ENCODE measurements around the gene OTOP1. TPM values are rescaled to one million over a fixed set of nuclear protein-coding genes. Genes with fewer than 3 reads are reported as not detected.

The OTOP1 gene
- not detected in 2 replicates for total RNA-seq

GRCh38 chr4:4226606-4227438 is at the start of gene OTOP1:
Gene OTOP1, minus strand, starts transcription at chr4:4226929. Its CDS starts 65 bp downstream, at chr4:4226864.

GRCh38 chr4:4248029-4248884 is 21.5 kb upstream of the OTOP1 start, which contains the start of gene TMEM128:
Gene TMEM128, minus strand, starts transcription at chr4:4248223. Its CDS starts 21 bp downstream, at chr4:4248202.

Other genes with a start within 250 kb of the OTOP1 start
- 19.2 and 20.6 TPM in 2 replicates for gene TMEM128, start 21.3 kb upstream of the OTOP1 start, total RNA-seq
- 2.0 and 2.4 TPM in 2 replicates for gene LYAR, start 63.2 kb upstream of the OTOP1 start, total RNA-seq
- 4.0 and 4.7 TPM in 2 replicates for gene ZBTB49, start 63.3 kb upstream of the OTOP1 start, total RNA-seq
- gene NSG1, start 160.2 kb upstream of the OTOP1 start, total RNA-seq, result 102 and 108 TPM in 2 replicates

Measured in placental epithelial cell (primary cell).